HepG2 (cell line): ENCODE measurements around the gene DCUN1D4.

ENCODE experiments used
- CTCF ChIP-seq: sonication (generic); formaldehyde crosslinking; IDR thresholded peaks from 2 replicates; pipeline ENCODE4 v1.5.0; 2020; ENCODE audit warnings: mild to moderate bottlenecking, missing genetic modification reagents, moderate library complexity
- NR1H2 ChIP-seq: sonication (generic); formaldehyde crosslinking; IDR thresholded peaks from 2 replicates; pipeline ENCODE4 v1.8.1; 2022; ENCODE audit warnings: low read depth, missing genetic modification reagents, borderline replicate concordance

GRCh38 chr4:51868449-51868847 is 25.5 kb downstream of the DCUN1D4 start:
- TF ChIP-seq CTCF (no peak), NR1H2 (no peak)
